ENCODE measurements around the gene APOE. TPM values are rescaled to one million over a fixed set of nuclear protein-coding genes. Genes with fewer than 3 reads are reported as not detected.
"Not testable (repeated sequence)": the region's sequence is repeated elsewhere in the genome, so short reads cannot be mapped to it uniquely, and the experiment has no call there.

APOE gene
- total RNA-seq, 4 donors from 2014 or later: 5.7 to 141 (median 20.7) TPM

DNA sequence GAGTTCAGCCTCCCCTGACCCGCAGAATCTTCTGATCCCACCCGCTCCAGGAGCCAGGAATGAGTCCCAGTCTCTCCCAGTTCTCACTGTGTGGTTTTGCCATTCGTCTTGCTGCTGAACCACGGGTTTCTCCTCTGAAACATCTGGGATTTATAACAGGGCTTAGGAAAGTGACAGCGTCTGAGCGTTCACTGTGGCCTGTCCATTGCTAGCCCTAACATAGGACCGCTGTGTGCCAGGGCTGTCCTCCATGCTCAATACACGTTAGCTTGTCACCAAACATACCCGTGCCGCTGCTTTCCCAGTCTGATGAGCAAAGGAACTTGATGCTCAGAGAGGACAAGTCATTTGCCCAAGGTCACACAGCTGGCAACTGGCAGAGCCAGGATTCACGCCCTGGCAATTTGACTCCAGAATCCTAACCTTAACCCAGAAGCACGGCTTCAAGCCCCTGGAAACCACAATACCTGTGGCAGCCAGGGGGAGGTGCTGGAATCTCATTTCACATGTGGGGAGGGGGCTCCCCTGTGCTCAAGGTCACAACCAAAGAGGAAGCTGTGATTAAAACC is 1.1 kb upstream of the APOE start:
- Histone ChIP-seq H3K36me3 (peaks cover 7 to 40% (median 30%) of the 10 kb centered on the region in 3 donors), H3K4me3 (no peak overlapping the region), H3K4me1 (peaks cover 18 to 34% (median 18%) of the 10 kb centered on the region in 3 donors), H3K9me3 (no peaks in the 10 kb centered on the region), H3K27me3 (peaks cover 0 to 34% (median 5%) of the 10 kb centered on the region in 4 donors), H3K27ac (no peak overlapping the region)
- WGBS, 2 donors: 34 to 57% methylated on average over 7 to 10 of the region's 12 CpGs
- TF ChIP-seq, protein P1, sequence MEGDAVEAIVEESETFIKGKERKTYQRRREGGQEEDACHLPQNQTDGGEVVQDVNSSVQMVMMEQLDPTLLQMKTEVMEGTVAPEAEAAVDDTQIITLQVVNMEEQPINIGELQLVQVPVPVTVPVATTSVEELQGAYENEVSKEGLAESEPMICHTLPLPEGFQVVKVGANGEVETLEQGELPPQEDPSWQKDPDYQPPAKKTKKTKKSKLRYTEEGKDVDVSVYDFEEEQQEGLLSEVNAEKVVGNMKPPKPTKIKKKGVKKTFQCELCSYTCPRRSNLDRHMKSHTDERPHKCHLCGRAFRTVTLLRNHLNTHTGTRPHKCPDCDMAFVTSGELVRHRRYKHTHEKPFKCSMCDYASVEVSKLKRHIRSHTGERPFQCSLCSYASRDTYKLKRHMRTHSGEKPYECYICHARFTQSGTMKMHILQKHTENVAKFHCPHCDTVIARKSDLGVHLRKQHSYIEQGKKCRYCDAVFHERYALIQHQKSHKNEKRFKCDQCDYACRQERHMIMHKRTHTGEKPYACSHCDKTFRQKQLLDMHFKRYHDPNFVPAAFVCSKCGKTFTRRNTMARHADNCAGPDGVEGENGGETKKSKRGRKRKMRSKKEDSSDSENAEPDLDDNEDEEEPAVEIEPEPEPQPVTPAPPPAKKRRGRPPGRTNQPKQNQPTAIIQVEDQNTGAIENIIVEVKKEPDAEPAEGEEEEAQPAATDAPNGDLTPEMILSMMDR (IDR thresholded peaks at IDR 0.05): no peak
- no peak for TF ChIP-seq POLR2A (IDR thresholded peaks at IDR 0.05)
- DNase-seq: no peak
- intact Hi-C loops (cut with DNase I): loop anchor here (5.0 kb wide), 1 partner anchor 48 kb away; no protein-coding TSS in a partner anchor

- Histone ChIP-seq H3K4me1 (peaks cover 18 to 49% (median 26%) of the 10 kb centered on the region in 3 donors), H3K4me3 (no peak overlapping the region), H3K9me3 (no peaks in the 10 kb centered on the region), H3K27ac (no peak overlapping the region), H3K27me3 (peaks cover 0 to 34% (median 5%) of the 10 kb centered on the region in 4 donors), H3K36me3 (peaks cover 0 to 9% (median 5%) of the 10 kb centered on the region in 3 donors)
- TF ChIP-seq, protein P1 (IDR thresholded peaks at IDR 0.05): no peak
- no peak for TF ChIP-seq POLR2A (IDR thresholded peaks at IDR 0.05)
- 88 to 90% methylated on average over 4 to 11 of the region's 12 CpGs for WGBS, 2 donors
- intact Hi-C loops (cut with DNase I): no loop called here
- DNase-seq: no peak
Observed at GRCh38 chr19:44907613-44908012, 2.0 kb downstream of the APOE start.

DNA sequence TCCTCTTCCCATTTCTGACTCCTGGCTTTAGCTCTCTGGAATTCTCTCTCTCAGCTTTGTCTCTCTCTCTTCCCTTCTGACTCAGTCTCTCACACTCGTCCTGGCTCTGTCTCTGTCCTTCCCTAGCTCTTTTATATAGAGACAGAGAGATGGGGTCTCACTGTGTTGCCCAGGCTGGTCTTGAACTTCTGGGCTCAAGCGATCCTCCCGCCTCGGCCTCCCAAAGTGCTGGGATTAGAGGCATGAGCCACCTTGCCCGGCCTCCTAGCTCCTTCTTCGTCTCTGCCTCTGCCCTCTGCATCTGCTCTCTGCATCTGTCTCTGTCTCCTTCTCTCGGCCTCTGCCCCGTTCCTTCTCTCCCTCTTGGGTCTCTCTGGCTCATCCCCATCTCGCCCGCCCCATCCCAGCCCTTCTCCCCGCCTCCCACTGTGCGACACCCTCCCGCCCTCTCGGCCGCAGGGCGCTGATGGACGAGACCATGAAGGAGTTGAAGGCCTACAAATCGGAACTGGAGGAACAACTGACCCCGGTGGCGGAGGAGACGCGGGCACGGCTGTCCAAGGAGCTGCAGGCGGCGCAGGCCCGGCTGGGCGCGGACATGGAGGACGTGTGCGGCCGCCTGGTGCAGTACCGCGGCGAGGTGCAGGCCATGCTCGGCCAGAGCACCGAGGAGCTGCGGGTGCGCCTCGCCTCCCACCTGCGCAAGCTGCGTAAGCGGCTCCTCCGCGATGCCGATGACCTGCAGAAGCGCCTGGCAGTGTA is 2.7 kb downstream of the APOE start:
- H3K36me3 ChIP-seq: peaks cover 0 to 3% (median 0%) of the 10 kb centered on the region in 3 donors
- WGBS, 2 donors: 89 to 90% methylated on average over 26 to 33 of the region's 46 CpGs
- no peak overlapping the region for H3K4me3 ChIP-seq
- peaks cover 0 to 34% (median 5%) of the 10 kb centered on the region in 4 donors for H3K27me3 ChIP-seq
- no peak overlapping the region for H3K27ac ChIP-seq
- TF ChIP-seq POLR2A (IDR thresholded peaks at IDR 0.05): no peak
- TF ChIP-seq, protein P1 (IDR thresholded peaks at IDR 0.05): no peak
- no peak for DNase-seq
- no peaks in the 10 kb centered on the region for H3K9me3 ChIP-seq
- peaks cover 16 to 52% (median 26%) of the 10 kb centered on the region in 3 donors for H3K4me1 ChIP-seq
- intact Hi-C loops (cut with DNase I): no loop called here

- no peak overlapping the region for H3K4me3 ChIP-seq
- WGBS, 2 donors: 96 to 100% methylated on average over 6 to 9 of the region's 44 CpGs
- H3K9me3 ChIP-seq: no peaks in the 10 kb centered on the region
- TF ChIP-seq, protein P1 (IDR thresholded peaks at IDR 0.05): no peak
- no peak for TF ChIP-seq POLR2A (IDR thresholded peaks at IDR 0.05)
- H3K4me1 ChIP-seq: peaks cover 15 to 46% (median 23%) of the 10 kb centered on the region in 3 donors
- H3K27ac ChIP-seq: no peak overlapping the region
- H3K27me3 ChIP-seq: peaks cover 0 to 34% (median 5%) of the 10 kb centered on the region in 4 donors
- H3K36me3 ChIP-seq: no peaks in the 10 kb centered on the region
- no peak for DNase-seq
- intact Hi-C loops (cut with DNase I): no loop called here
Observed at GRCh38 chr19:44908836-44909261, 3.3 kb downstream of the APOE start.

DNA sequence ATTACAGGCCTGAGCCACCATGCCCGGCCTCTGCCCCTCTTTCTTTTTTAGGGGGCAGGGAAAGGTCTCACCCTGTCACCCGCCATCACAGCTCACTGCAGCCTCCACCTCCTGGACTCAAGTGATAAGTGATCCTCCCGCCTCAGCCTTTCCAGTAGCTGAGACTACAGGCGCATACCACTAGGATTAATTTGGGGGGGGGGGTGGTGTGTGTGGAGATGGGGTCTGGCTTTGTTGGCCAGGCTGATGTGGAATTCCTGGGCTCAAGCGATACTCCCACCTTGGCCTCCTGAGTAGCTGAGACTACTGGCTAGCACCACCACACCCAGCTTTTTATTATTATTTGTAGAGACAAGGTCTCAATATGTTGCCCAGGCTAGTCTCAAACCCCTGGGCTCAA is 4.2 kb downstream of the APOE start:
- H3K4me3 ChIP-seq: no peak overlapping the region
- TF ChIP-seq POLR2A (IDR thresholded peaks at IDR 0.05): no peak
- TF ChIP-seq, protein P1 (IDR thresholded peaks at IDR 0.05): no peak
- H3K27me3 ChIP-seq: peaks cover 0 to 30% (median 5%) of the 10 kb centered on the region in 4 donors
- DNase-seq: no peak
- H3K27ac ChIP-seq: no peak overlapping the region
- intact Hi-C loops (cut with DNase I): no loop called here
- H3K4me1 ChIP-seq: peaks cover 18 to 47% (median 28%) of the 10 kb centered on the region in 3 donors
- H3K36me3 ChIP-seq: no peaks in the 10 kb centered on the region
- no peaks in the 10 kb centered on the region for H3K9me3 ChIP-seq
- 83 to 97% methylated on average over 1 to 4 of the region's 5 CpGs for WGBS, 2 donors

DNA sequence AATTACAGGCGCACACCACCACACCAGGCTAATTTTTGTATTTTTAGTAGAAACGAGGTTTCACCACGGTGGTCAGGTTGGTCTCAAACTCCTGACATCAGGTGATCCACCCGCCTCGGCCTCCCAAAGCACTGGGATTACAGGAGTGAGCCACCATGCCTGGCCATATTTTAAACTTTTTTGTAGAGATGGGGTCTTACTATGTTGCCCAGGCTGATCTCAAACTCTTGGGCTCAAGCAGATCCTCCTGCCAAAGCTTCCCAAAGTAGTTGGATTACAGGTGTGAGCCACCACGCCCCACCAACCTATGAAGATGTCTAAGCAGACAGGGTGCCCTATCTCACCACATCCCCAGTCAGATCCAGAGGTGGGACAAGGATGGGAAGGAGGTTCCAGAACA is 6.3 kb downstream of the APOE start:
- peaks cover 5 to 41% (median 14%) of the 10 kb centered on the region in 3 donors for H3K4me1 ChIP-seq
- DNase-seq; H3K27me3 ChIP-seq; H3K27ac ChIP-seq; H3K36me3 ChIP-seq; intact Hi-C loops (cut with DNase I); H3K4me3 ChIP-seq; H3K9me3 ChIP-seq: not testable (repeated sequence)
- 87 to 96% methylated on average over 5 of the region's 6 CpGs for WGBS, 2 donors

All from esophagus squamous epithelium (tissue), 5 donors.